MM.1S (cell line): ENCODE data around the gene HIGD1B.

ENCODE experiments used
- EZH2 ChIP-seq: fragments of 300-600 bp; sonication (generic); optimal IDR thresholded peaks from 2 replicates; pipeline ENCODE3; 2017; ENCODE audit warnings: low read depth, mild to moderate bottlenecking, antibody characterized with exemption, low read length, mixed read lengths
- EZH2phosphoT487 ChIP-seq: fragments of 300-600 bp; sonication (generic); IDR thresholded peaks from 2 replicates; pipeline ENCODE4 v1.6.1; 2018; ENCODE audit warnings: antibody characterized with exemption, low read length
- TF ChIP-seq, protein P1 (sequence below): fragments of 300-600 bp; sonication (generic); IDR thresholded peaks from 2 replicates; pipeline ENCODE4 v1.5.1; 2016; ENCODE audit warnings: antibody characterized with exemption, low read length, mixed read lengths

GRCh38 chr17:44826123-44826790 is 21.4 kb upstream of the HIGD1B start:
- TF ChIP-seq, protein P1, sequence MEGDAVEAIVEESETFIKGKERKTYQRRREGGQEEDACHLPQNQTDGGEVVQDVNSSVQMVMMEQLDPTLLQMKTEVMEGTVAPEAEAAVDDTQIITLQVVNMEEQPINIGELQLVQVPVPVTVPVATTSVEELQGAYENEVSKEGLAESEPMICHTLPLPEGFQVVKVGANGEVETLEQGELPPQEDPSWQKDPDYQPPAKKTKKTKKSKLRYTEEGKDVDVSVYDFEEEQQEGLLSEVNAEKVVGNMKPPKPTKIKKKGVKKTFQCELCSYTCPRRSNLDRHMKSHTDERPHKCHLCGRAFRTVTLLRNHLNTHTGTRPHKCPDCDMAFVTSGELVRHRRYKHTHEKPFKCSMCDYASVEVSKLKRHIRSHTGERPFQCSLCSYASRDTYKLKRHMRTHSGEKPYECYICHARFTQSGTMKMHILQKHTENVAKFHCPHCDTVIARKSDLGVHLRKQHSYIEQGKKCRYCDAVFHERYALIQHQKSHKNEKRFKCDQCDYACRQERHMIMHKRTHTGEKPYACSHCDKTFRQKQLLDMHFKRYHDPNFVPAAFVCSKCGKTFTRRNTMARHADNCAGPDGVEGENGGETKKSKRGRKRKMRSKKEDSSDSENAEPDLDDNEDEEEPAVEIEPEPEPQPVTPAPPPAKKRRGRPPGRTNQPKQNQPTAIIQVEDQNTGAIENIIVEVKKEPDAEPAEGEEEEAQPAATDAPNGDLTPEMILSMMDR = no peak
- TF ChIP-seq EZH2 (no peak), EZH2phosphoT487 (no peak)
